D721Med (cell line): ENCODE measurements around the gene EID2B.

ENCODE experiments used
- DNase-seq: peaks from one replicate; pipeline ENCODE4 v3.0.0; 2011; ENCODE audit warnings: low spot score; ENCODE audit not compliant: insufficient read length
- FAIRE-seq: peaks from 2 replicates; lab custom pipeline; 2011; peaks lifted over from hg19 to GRCh38; lab: Jason Lieb, UNC
- CTCF ChIP-seq: IDR thresholded peaks from 2 replicates; pipeline ENCODE4 v1.5.1; 2012; ENCODE audit warnings: mild to moderate bottlenecking, control low read depth; ENCODE audit not compliant: insufficient read depth; ENCODE audit errors: missing control alignments

The EID2B gene

DNA sequence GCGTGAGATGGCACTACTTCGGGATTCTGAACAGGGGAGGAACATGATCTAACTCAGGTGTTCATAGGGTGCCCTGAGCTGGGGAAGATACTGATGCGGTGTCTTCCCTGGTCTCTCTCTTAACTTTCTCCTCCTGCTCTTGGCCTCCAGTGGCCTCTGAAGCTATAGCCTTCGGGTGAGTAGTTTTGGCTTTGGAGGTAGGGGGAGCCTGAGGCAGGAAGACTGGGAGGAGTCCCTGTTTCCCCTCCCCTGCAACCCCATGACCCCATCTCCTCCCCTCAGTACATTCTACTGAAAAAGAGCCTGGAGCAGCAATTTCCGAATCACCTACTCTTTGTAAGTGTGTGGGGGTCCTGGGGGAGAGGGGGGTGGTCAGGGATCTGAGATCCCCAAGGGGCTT, 14.2 kb downstream of the EID2B start:
- no peak for FAIRE-seq
- TF ChIP-seq CTCF, result no peak
- no peak for DNase-seq

DNA sequence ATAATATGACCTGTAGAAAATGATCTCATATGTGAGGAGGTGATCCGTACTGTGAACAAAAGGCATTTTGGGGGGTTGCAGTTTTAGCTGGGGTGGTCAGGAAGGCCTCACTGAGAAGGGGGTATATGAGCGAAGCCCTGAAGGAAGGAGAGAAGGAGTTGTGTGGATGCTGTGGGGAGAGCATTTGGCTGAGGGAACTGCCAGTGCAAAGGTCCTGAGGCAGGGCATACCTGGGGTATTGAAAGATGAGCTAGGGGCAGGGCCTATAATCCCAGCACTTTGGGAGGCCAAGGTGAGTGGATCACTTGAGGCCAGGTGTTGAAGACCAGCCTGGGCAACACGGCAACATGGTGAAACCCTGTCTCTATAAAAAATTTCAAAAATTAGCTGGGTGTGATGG, 15.2 kb downstream of the EID2B start:
- FAIRE-seq, result no peak

DNA sequence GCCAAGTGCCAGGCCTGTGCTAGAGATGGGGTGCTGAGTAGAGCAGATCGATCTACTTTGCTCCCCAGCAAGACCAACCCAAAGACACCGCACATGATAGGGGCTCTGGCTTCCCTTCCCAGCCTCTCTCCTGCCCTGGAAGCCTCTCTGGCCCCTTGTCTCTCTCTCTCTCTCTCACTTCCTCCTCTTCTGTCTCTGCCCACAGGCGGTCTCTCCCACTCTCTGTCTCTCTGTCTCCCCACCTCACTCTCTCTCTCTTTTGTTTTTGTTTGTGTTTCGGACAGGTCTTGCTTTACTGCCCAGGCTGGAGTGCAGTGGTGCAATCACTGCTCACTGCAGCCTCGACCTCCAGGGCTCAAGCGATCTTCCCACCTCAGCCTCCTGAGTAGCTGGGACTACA, 16.4 kb downstream of the EID2B start:
- TF ChIP-seq CTCF, result no peak
- DNase-seq (no peak), FAIRE-seq (no peak)

More for the DNA sequence above, 15.2 kb downstream of the EID2B start:
- DNase-seq, result no peak
- no peak for TF ChIP-seq CTCF

- FAIRE-seq (no peak), DNase-seq (no peak)
- no peak for TF ChIP-seq CTCF
Observed at GRCh38 chr19:39515551-39516191, 17.0 kb downstream of the EID2B start.

- FAIRE-seq, result no peak
- DNase-seq, result no peak
- no peak for TF ChIP-seq CTCF
Observed at GRCh38 chr19:39514840-39515550, 17.7 kb downstream of the EID2B start, which contains the start of gene SELENOV. SELENOV (plus strand) TSS chr19:39515139; CDS start chr19:39515213, 74 bp downstream.

GRCh38 chr19:39512988-39513387, 19.7 kb downstream of the EID2B start:
- FAIRE-seq, result no peak
- no peak for TF ChIP-seq CTCF
- no peak for DNase-seq

- DNase-seq, result no peak
- no peak for TF ChIP-seq CTCF
- FAIRE-seq, result no peak
Observed at GRCh38 chr19:39509233-39509632, 23.4 kb downstream of the EID2B start.
